ENCODE data around the gene CPB2.

The CPB2 gene

GRCh38 chr13:46137627-46138317 lies 32.9 kb upstream of the CPB2 start:
- no peak for DNase-seq
- H3K27ac ChIP-seq: no peak overlapping the region
- no peaks in the 10 kb centered on the region for H3K36me3 ChIP-seq (replicated peaks)
- in situ Hi-C loops (cut with HindIII; ENCODE audit: low pct_ligation_motif_present, low sequenced_read_pairs): no loop called here
- H3K27me3 ChIP-seq (replicated peaks): no peaks in the 10 kb centered on the region
- H3K4me3 ChIP-seq (ENCODE audit: low read depth, low read length): no peak overlapping the region
- no peak for TF ChIP-seq CTCF (IDR thresholded peaks at IDR 0.05; ENCODE audit: low read depth, low read length, missing control alignments)

- no peak overlapping the region for H3K4me3 ChIP-seq (ENCODE audit: low read depth, low read length)
- peaks cover 4% of the 10 kb centered on the region for H3K27me3 ChIP-seq (replicated peaks)
- no peak for TF ChIP-seq CTCF (IDR thresholded peaks at IDR 0.05; ENCODE audit: low read depth, low read length, missing control alignments)
- H3K36me3 ChIP-seq (replicated peaks): no peaks in the 10 kb centered on the region
- DNase-seq: no peak
- H3K27ac ChIP-seq: no peak overlapping the region
- in situ Hi-C loops (cut with HindIII; ENCODE audit: low pct_ligation_motif_present, low sequenced_read_pairs): no loop called here
Observed at GRCh38 chr13:46136688-46137087, 31.9 kb upstream of the CPB2 start.

GRCh38 chr13:46134961-46135522 lies 30.2 kb upstream of the CPB2 start:
- peaks cover 4% of the 10 kb centered on the region for H3K27me3 ChIP-seq (replicated peaks)
- DNase-seq: no peak
- H3K4me3 ChIP-seq (ENCODE audit: low read depth, low read length): no peak overlapping the region
- in situ Hi-C loops (cut with HindIII; ENCODE audit: low pct_ligation_motif_present, low sequenced_read_pairs): no loop called here
- H3K27ac ChIP-seq: no peak overlapping the region
- H3K36me3 ChIP-seq (replicated peaks): no peaks in the 10 kb centered on the region
- TF ChIP-seq CTCF (IDR thresholded peaks at IDR 0.05; ENCODE audit: low read depth, low read length, missing control alignments): no peak

GRCh38 chr13:46134494-46134893 lies 29.7 kb upstream of the CPB2 start:
- Histone ChIP-seq H3K4me3 (ENCODE audit: low read depth, low read length) (no peak overlapping the region), H3K36me3 (replicated peaks) (no peaks in the 10 kb centered on the region), H3K27ac (no peak overlapping the region), H3K27me3 (replicated peaks) (peaks cover 4% of the 10 kb centered on the region)
- no peak for TF ChIP-seq CTCF (IDR thresholded peaks at IDR 0.05; ENCODE audit: low read depth, low read length, missing control alignments)
- in situ Hi-C loops (cut with HindIII; ENCODE audit: low pct_ligation_motif_present, low sequenced_read_pairs): no loop called here
- DNase-seq: no peak

GRCh38 chr13:46132109-46132508 lies 27.3 kb upstream of the CPB2 start:
- DNase-seq: no peak
- in situ Hi-C loops (cut with HindIII; ENCODE audit: low pct_ligation_motif_present, low sequenced_read_pairs): no loop called here
- no peak overlapping the region for H3K4me3 ChIP-seq (ENCODE audit: low read depth, low read length)
- no peak overlapping the region for H3K27ac ChIP-seq
- H3K27me3 ChIP-seq (replicated peaks): peaks cover 4% of the 10 kb centered on the region
- H3K36me3 ChIP-seq (replicated peaks): no peaks in the 10 kb centered on the region
- TF ChIP-seq CTCF (IDR thresholded peaks at IDR 0.05; ENCODE audit: low read depth, low read length, missing control alignments): no peak

GRCh38 chr13:46131705-46132104 lies 26.9 kb upstream of the CPB2 start:
- no peak for DNase-seq
- no peak overlapping the region for H3K4me3 ChIP-seq (ENCODE audit: low read depth, low read length)
- H3K36me3 ChIP-seq (replicated peaks): no peaks in the 10 kb centered on the region
- in situ Hi-C loops (cut with HindIII; ENCODE audit: low pct_ligation_motif_present, low sequenced_read_pairs): no loop called here
- TF ChIP-seq CTCF (IDR thresholded peaks at IDR 0.05; ENCODE audit: low read depth, low read length, missing control alignments): no peak
- H3K27ac ChIP-seq: no peak overlapping the region
- peaks cover 4% of the 10 kb centered on the region for H3K27me3 ChIP-seq (replicated peaks)
